GM23338 (cell line): Measurements from ENCODE around the gene PTH1R.

Experiments
- EZH2 ChIP-seq: fragments of 200-600 bp; sonication (generic); IDR thresholded peaks from one replicate; pipeline ENCODE4 v1.8.0; 2017; ENCODE audit warnings: antibody characterized with exemption, mild to moderate bottlenecking, low read depth; ENCODE audit not compliant: unreplicated experiment
- POLR2AphosphoS5 ChIP-seq: IDR thresholded peaks from 2 replicates; pipeline ENCODE4 v1.6.1; 2016; ENCODE audit warnings: antibody characterized with exemption, low read depth
- TF ChIP-seq, protein P1 (sequence below), 2 experiments: fragments of 200-600 bp in 1 of 2; sonication (generic) in 1 of 2; conservative IDR thresholded peaks; 2 replicates each; pipeline versions ENCODE4 v1.5.1 to v1.6.1; 2016 to 2017; ENCODE audit warnings: antibody characterized with exemption in 2 of 2, low read depth in 2 of 2, mild to moderate bottlenecking in 2 of 2, moderate library complexity in 1 of 2
- TF ChIP-seq, protein P2 (sequence below): IDR thresholded peaks from one replicate; pipeline ENCODE4 v1.6.1; 2018; ENCODE audit warnings: antibody characterized with exemption; ENCODE audit not compliant: unreplicated experiment

DNA sequence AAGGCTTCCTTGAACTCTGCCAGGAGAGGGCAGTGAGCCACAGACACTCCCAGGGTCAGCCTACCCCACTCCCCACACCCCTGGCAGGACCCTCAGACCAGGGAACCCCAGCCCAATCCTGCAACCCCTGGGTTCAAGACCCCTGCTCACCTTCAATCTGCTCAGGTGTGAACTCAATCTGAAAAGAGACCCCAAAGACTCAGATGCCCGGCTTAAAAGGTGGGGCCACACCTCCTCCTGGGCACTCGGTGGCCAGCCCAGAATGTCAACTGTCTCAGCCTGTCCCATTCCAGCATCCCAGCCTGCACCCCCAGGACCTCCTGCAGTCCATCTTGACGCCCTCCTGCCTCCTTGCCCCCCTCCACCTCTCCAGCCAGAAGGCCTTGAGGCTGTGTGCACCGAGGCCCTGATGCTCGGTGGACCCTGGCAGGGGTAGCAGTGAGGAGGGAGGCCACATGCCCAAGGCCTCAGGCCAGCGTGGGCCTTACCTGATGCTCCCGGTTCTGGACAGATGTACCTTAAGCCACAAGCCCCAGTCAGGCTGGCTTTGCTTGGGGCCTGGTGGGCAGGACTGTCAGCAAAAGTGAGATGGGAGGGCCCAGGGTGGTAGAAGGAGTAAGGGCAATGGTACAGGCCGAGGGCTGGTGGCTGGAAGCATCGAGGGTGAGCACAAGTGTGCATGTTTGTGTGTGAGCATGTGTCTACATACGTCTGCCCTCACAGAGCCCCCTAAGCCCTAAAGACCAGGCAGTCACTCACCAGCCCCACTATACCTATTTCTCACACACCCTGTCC lies 16.5 kb upstream of the PTH1R start:
- TF ChIP-seq EZH2 (no peak), POLR2AphosphoS5 (no peak)
- TF ChIP-seq, protein P1, sequence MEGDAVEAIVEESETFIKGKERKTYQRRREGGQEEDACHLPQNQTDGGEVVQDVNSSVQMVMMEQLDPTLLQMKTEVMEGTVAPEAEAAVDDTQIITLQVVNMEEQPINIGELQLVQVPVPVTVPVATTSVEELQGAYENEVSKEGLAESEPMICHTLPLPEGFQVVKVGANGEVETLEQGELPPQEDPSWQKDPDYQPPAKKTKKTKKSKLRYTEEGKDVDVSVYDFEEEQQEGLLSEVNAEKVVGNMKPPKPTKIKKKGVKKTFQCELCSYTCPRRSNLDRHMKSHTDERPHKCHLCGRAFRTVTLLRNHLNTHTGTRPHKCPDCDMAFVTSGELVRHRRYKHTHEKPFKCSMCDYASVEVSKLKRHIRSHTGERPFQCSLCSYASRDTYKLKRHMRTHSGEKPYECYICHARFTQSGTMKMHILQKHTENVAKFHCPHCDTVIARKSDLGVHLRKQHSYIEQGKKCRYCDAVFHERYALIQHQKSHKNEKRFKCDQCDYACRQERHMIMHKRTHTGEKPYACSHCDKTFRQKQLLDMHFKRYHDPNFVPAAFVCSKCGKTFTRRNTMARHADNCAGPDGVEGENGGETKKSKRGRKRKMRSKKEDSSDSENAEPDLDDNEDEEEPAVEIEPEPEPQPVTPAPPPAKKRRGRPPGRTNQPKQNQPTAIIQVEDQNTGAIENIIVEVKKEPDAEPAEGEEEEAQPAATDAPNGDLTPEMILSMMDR (conservative IDR thresholded peaks at IDR 0.05; ENCODE audit: low read depth in 2 of 2), result 0 out of 4 replicates have a peak, but pooled peaks of 1 of the 2 experiments have one; percentile 5
- TF ChIP-seq, protein P2, sequence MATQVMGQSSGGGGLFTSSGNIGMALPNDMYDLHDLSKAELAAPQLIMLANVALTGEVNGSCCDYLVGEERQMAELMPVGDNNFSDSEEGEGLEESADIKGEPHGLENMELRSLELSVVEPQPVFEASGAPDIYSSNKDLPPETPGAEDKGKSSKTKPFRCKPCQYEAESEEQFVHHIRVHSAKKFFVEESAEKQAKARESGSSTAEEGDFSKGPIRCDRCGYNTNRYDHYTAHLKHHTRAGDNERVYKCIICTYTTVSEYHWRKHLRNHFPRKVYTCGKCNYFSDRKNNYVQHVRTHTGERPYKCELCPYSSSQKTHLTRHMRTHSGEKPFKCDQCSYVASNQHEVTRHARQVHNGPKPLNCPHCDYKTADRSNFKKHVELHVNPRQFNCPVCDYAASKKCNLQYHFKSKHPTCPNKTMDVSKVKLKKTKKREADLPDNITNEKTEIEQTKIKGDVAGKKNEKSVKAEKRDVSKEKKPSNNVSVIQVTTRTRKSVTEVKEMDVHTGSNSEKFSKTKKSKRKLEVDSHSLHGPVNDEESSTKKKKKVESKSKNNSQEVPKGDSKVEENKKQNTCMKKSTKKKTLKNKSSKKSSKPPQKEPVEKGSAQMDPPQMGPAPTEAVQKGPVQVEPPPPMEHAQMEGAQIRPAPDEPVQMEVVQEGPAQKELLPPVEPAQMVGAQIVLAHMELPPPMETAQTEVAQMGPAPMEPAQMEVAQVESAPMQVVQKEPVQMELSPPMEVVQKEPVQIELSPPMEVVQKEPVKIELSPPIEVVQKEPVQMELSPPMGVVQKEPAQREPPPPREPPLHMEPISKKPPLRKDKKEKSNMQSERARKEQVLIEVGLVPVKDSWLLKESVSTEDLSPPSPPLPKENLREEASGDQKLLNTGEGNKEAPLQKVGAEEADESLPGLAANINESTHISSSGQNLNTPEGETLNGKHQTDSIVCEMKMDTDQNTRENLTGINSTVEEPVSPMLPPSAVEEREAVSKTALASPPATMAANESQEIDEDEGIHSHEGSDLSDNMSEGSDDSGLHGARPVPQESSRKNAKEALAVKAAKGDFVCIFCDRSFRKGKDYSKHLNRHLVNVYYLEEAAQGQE, result no peak
